Measurements from ENCODE around the gene FMNL2.
A peak's percentile ranks its signal among the peaks of the same experiment; 100 is the strongest.

Gene FMNL2

DNA sequence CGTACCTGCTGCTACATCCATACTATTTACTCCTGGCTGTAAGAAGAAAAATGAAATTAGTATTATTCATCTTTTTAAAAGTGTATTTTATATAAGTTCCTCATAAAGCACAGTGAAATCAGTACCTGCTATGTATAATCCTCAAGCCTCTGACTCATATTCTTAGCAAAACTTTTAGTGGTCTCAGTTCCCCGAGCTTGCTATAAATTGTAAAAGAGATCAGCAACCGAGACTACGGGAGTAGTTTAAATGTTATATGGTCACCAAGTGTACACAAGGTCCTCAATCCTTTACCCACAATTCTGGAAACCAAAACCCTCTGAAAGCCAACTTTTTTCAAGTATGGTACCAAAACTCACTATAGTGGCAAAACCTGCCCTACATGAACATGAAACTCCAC is 358.1 kb downstream of the FMNL2 start:
- no peak for DNase-seq (ENCODE audit: low read depth in 4 of 4, low spot score in 1 of 4)

DNA sequence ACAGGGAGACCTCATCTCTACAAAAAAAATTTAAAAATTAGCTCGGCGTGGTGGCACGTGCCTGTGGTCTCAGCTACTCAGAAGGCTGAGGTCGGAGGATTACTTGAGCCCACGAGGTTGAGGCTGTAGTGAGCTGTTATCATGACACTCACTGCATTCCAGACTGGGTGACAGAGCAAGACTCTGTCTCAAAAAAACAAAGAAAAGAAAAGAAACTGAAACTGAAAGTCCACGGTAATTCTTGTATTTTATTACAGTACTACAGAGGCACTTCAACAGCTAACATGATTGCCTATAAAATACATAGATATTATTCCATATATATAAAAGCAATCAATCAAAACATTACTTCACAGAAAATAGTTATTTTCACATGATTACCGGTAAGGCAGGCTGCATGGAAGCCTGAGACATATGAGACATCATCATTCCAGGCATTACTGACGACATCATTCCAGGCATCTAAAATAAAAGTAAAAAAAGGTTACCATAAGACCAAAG is 359.2 kb downstream of the FMNL2 start:
- DNase-seq (ENCODE audit: low read depth in 4 of 4, low spot score in 1 of 4), result peak in 1 of 4 experiments; percentile 7

DNA sequence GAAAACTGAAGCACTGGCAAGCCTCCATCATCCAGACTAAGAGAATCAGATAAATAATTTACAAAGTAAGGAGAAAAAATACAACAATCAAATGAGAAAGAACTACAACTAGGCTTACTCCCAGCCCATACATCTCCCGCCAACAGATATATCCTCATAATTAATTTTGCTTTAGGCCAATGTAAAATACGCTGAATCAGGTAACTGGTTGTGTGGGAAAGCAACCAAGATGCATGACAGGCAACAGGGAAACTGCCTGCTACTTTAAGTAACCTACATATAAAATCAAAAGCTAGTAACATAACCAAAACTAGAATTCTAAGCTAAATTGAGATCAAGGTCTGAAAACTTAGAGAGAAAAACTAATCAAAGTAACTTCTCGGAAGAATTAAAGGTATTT is 360.8 kb downstream of the FMNL2 start:
- no peak for DNase-seq (ENCODE audit: low read depth in 4 of 4, low spot score in 1 of 4)

DNA sequence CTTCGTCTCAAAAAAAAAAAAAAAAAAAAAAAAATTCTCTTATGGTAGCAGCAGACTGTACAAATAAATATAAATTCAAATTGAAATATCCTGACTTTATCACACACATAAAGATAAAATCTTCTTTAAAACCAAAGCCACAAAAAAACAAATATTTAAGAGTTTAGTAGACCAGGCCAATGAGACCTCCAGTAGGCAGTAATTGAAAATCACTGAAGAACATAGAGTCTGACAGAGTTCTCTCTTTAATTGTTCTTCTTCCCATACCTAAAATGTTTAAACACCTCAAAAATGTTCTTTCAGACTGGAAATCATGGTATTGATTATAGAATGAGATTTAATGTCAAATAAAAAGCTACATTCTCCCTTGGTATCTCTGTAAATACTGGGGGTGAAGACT is 361.5 kb downstream of the FMNL2 start:
- DNase-seq (ENCODE audit: low read depth in 4 of 4, low spot score in 1 of 4), result no peak

All from stimulated activated CD4-positive, alpha-beta T cell treated with anti-CD3 and anti-CD28 coated beads, Interleukin-1b, Interleukin-23, amount 100 ng/mL, for 24 hours (primary cell).